Kidney (tissue), 14 donors: ENCODE data around the gene TIE1. TPM values are rescaled to one million over a fixed set of nuclear protein-coding genes. Genes with fewer than 3 reads are reported as not detected.

Experiments used
- DNase-seq, 5 donors: peaks; one replicate each; pipeline ENCODE4 v3.0.0-alpha.2; 2013 to 2020
- FAIRE-seq: peaks from 2 replicates; lab custom pipeline; 2012; peaks lifted over from hg19 to GRCh38; lab: Jason Lieb, UNC
- H3K27ac ChIP-seq, 2 donors: one replicate each; pipeline ENCODE4 v1.7.0; 2013; ENCODE audit warnings: low read depth in 2 of 2, low read length in 2 of 2, inconsistent platforms in 1 of 2
- H3K27me3 ChIP-seq: one replicate; pipeline ENCODE4 v1.7.1; 2013; ENCODE audit warnings: low read length, inconsistent platforms; ENCODE audit not compliant: control insufficient read depth, insufficient read depth
- H3K36me3 ChIP-seq, 3 donors: one replicate each; pipeline versions ENCODE4 v1.7.0 to v1.7.1; 2013; ENCODE audit warnings: low read length in 3 of 3, control low read depth in 1 of 3, inconsistent platforms in 1 of 3; ENCODE audit not compliant: insufficient read depth in 3 of 3, control insufficient read depth in 2 of 3
- H3K4me1 ChIP-seq, 3 donors: one replicate each; pipeline versions ENCODE4 v1.7.0 to v1.7.1; 2013; ENCODE audit warnings: low read length in 3 of 3, inconsistent platforms in 1 of 3, low read depth in 1 of 3; ENCODE audit not compliant: control insufficient read depth in 2 of 3, insufficient read depth in 2 of 3
- H3K4me3 ChIP-seq, 3 donors: one replicate each; pipeline versions ENCODE4 v1.7.0 to v1.8.1; 2013; ENCODE audit warnings: low read length in 3 of 3, control low read depth in 1 of 3, inconsistent platforms in 1 of 3
- H3K9ac ChIP-seq, 3 donors: one replicate each; pipeline versions ENCODE4 v1.7.0 to v1.7.1; 2013; ENCODE audit warnings: low read length in 3 of 3, control low read depth in 1 of 3, inconsistent platforms in 1 of 3
- H3K9me3 ChIP-seq, 3 donors: one replicate each; pipeline versions ENCODE4 v1.7.0 to v1.7.1; 2013; ENCODE audit warnings: low read length in 3 of 3, control low read depth in 1 of 3, inconsistent platforms in 1 of 3; ENCODE audit not compliant: control insufficient read depth in 2 of 3, insufficient read depth in 1 of 3
- intact Hi-C: fragments of 100-400 bp; cut with DNase I; formaldehyde crosslinking; loops from one replicate; pipeline ENCODE4 v1.11.1; 2022
- polyA plus RNA-seq: library from polyadenylated mRNA; stranded (reverse); fragments of 350-450 nt; fragmentation: Illumina TruSeq; extraction: RNeasy Lipid Tissue Mini Kit (QIAGEN cat#74804); gene quantifications from one replicate; pipeline ENCODE4 v1.2.3, GENCODE V29; 2014; ENCODE audit warnings: low read depth, low replicate concordance; ENCODE audit not compliant: insufficient read depth
- total RNA-seq: library from RNA; stranded (reverse); fragmentation: NEBNext Ultra II Directional; extraction: Animal tissue kit (Norgen Biotek cat#: 25700); gene quantifications from one replicate; pipeline ENCODE4 v1.2.1, GENCODE V29; 2021
- TF ChIP-seq, protein P1 (sequence below): IDR thresholded peaks from 3 replicates; pipeline ENCODE4 v1.5.1; 2012; ENCODE audit warnings: mild to moderate bottlenecking, moderate library complexity, borderline replicate concordance; ENCODE audit not compliant: insufficient read depth; ENCODE audit errors: extremely low read depth
- donor health status: control.
- donor health status: control.
- donor health status: control.
- donor health status: control.
- donor health status: control.
- donor health status: DM: yes; HTN: yes; CAD: no.
- donor health status: Normal renal cell carcinoma (clear cell type).

TIE1 gene
- total and polyA plus RNA-seq, 2 donors from 2014 or later: 15.0 to 46.3 TPM

DNA sequence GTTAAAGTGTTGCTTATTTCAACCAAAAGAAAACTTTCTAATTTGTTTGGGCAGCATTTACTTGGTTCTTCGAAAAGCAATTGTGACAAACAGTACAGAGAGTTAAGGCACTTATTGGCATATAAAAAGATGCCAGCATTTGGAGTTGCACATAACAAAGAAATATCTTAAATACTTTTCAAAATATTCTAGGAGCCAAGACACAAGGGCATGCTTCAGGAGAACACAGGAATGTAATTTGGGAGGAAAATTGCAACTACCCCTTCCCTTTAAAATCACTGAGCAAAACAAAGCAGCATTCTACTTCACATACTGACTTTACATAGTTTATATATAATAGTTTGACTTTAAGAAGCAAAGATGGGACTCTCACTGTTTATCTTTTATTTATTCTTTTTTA is 4.6 kb upstream of the TIE1 start:
- H3K27ac ChIP-seq: peak overlapping the region; percentile 59 to 67
- no peak overlapping the region for H3K9ac ChIP-seq
- H3K27me3 ChIP-seq: no peaks in the 10 kb centered on the region
- no peaks in the 10 kb centered on the region for H3K36me3 ChIP-seq
- H3K9me3 ChIP-seq: no peaks in the 10 kb centered on the region
- TF ChIP-seq, protein P1, sequence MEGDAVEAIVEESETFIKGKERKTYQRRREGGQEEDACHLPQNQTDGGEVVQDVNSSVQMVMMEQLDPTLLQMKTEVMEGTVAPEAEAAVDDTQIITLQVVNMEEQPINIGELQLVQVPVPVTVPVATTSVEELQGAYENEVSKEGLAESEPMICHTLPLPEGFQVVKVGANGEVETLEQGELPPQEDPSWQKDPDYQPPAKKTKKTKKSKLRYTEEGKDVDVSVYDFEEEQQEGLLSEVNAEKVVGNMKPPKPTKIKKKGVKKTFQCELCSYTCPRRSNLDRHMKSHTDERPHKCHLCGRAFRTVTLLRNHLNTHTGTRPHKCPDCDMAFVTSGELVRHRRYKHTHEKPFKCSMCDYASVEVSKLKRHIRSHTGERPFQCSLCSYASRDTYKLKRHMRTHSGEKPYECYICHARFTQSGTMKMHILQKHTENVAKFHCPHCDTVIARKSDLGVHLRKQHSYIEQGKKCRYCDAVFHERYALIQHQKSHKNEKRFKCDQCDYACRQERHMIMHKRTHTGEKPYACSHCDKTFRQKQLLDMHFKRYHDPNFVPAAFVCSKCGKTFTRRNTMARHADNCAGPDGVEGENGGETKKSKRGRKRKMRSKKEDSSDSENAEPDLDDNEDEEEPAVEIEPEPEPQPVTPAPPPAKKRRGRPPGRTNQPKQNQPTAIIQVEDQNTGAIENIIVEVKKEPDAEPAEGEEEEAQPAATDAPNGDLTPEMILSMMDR: no peak
- FAIRE-seq (no peak), DNase-seq (peak in 2 of 5 donors; percentile 29 to 34)
- peaks cover 5 to 22% (median 19%) of the 10 kb centered on the region in 3 donors for H3K4me1 ChIP-seq
- intact Hi-C loops: no loop called here
- no peak overlapping the region for H3K4me3 ChIP-seq

DNA sequence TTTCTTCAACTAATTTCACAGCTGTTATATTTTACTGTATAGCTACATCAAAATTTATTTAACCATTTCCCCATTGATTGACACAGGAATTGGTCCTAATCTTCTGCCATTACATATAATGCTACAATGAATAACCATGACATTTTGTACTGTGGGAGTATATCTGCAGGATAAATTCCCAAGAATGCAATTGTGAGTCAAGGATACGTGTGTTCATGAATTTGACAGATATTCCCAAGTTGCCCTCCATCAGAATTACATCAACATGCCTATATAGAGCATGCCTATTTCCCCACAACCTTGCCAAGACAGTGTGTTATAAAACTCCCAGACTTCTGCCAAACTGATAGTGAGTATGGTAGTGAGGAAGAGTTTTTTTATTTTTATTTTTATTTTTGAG is 2.7 kb upstream of the TIE1 start:
- Histone ChIP-seq H3K4me1 (peaks cover 5 to 21% (median 20%) of the 10 kb centered on the region in 3 donors), H3K9ac (no peak overlapping the region), H3K4me3 (no peak overlapping the region), H3K9me3 (no peaks in the 10 kb centered on the region), H3K27me3 (no peaks in the 10 kb centered on the region), H3K27ac (no peak overlapping the region), H3K36me3 (no peaks in the 10 kb centered on the region)
- intact Hi-C loops: no loop called here
- FAIRE-seq (no peak), DNase-seq (no peak)
- TF ChIP-seq, protein P1: no peak

DNA sequence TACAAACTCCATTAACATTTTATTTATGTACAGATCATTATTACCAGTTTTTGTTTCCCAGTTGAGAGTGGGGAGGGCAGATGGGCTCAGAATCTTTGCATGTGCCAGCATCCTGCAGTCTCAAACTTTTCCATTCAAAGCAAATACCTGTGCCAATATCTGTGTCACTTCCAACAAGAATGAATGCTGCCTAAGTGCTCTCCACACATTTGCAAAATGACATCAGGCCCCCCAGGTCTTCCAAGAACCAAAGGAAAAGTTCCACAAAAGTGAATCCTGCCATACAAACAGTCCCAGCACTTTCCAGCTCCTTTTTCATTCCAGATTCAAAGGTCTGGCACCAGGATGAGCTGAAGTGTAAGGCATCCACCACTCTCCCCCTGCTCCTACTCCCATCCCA is 1.7 kb upstream of the TIE1 start:
- TF ChIP-seq, protein P1: no peak
- Histone ChIP-seq H3K27ac (no peak overlapping the region), H3K9me3 (no peaks in the 10 kb centered on the region), H3K4me1 (peaks cover 5 to 18% (median 16%) of the 10 kb centered on the region in 3 donors), H3K9ac (no peak overlapping the region), H3K4me3 (no peak overlapping the region), H3K36me3 (no peaks in the 10 kb centered on the region), H3K27me3 (no peaks in the 10 kb centered on the region)
- intact Hi-C loops: no loop called here
- DNase-seq (no peak), FAIRE-seq (no peak)

DNA sequence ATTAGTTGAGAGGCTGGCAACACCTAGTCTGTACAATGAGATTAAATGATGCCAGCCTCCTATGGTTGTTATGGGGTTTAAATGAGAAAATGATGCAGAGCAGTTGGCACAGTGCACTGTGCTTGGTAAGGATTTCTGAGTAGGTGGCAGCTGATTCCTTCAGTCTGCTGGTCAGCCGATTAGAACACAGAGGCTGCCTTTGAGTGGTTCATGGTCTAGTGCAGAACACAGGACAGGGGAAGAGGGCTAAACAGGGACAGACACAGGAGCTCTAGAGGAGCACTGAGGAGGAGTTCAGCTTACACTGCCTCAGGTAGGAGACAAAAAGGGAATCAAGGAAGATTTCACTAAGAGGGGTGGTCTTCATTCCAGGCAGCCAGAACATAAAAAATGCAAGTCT is 1.4 kb downstream of the TIE1 start:
- H3K9ac ChIP-seq: no peak overlapping the region
- H3K4me3 ChIP-seq: peak overlapping the region in 1 of 3 donors; percentile 23
- no peak overlapping the region for H3K27ac ChIP-seq
- FAIRE-seq: no peak
- intact Hi-C loops: no loop called here
- H3K36me3 ChIP-seq: no peaks in the 10 kb centered on the region
- no peak for DNase-seq
- H3K9me3 ChIP-seq: no peaks in the 10 kb centered on the region
- H3K27me3 ChIP-seq: no peaks in the 10 kb centered on the region
- TF ChIP-seq, protein P1: no peak
- peaks cover 0 to 12% (median 4%) of the 10 kb centered on the region in 3 donors for H3K4me1 ChIP-seq
